Breast epithelium (tissue), 4 donors: ENCODE measurements around the gene NSFL1C. TPM values are rescaled to one million over a fixed set of nuclear protein-coding genes. Genes with fewer than 3 reads are reported as not detected.

Source experiments
- DNase-seq, 2 donors: peaks; one replicate each; pipeline ENCODE4 v3.0.0-alpha.2; 2019; ENCODE audit warnings: low spot score in 2 of 2
- H3K27ac ChIP-seq, 2 donors: fragments of 200-600 bp; sonication (generic) in 1 of 2; one replicate each; pipeline ENCODE4 v1.5.1; 2016 to 2019; ENCODE audit warnings: mild to moderate bottlenecking in 1 of 2
- H3K27me3 ChIP-seq, 2 donors: fragments of 200-600 bp; sonication (generic) in 1 of 2; one replicate each; pipeline versions ENCODE4 v1.5.1 to v1.6.0; 2017 to 2019; ENCODE audit warnings: control low read depth in 1 of 2, mild to moderate bottlenecking in 1 of 2
- H3K36me3 ChIP-seq: fragments of 200-600 bp; one replicate; pipeline ENCODE4 v1.5.1; 2019
- H3K4me1 ChIP-seq, 2 donors: fragments of 200-600 bp; sonication (generic); one replicate each; pipeline ENCODE4 v1.5.1; 2016 to 2019; ENCODE audit warnings: control low read depth in 1 of 2
- H3K4me3 ChIP-seq, 3 donors: fragments of 200-600 bp; sonication (generic); 1 replicate in 2 of 3; 2 replicates in 1 of 3; pipeline ENCODE4 v1.5.1; 2016 to 2019; ENCODE audit warnings: mild to moderate bottlenecking in 3 of 3, moderate library complexity in 2 of 3
- H3K9me3 ChIP-seq, 2 donors: fragments of 200-600 bp; sonication (generic) in 1 of 2; one replicate each; pipeline ENCODE4 v1.5.1; 2016 to 2019; ENCODE audit warnings: control low read depth in 1 of 2
- POLR2A ChIP-seq: fragments of 450-650 bp; IDR thresholded peaks from one replicate; pipeline ENCODE4 v1.6.1; 2016; ENCODE audit warnings: antibody characterized with exemption, mild to moderate bottlenecking, moderate library complexity
- POLR2AphosphoS5 ChIP-seq, 3 donors: sonication (generic); formaldehyde crosslinking; IDR thresholded peaks; one replicate each; pipeline ENCODE4 v1.6.1; 2017; ENCODE audit warnings: antibody characterized with exemption in 3 of 3
- intact Hi-C: fragments of 100-400 bp; cut with DNase I; formaldehyde crosslinking; loops from one replicate; pipeline ENCODE4 v1.15.1; 2023; ENCODE audit warnings: low total_unique reads
- total RNA-seq, 3 donors: library from RNA; depleted of rRNA; stranded (reverse); fragments of >200 nt; gene quantifications; one replicate each; pipeline ENCODE4 v1.1.0, GENCODE V29; 2016
- TF ChIP-seq, protein P1 (sequence below), 3 donors: fragments of 450-650 bp; IDR thresholded peaks; one replicate each; pipeline ENCODE4 v1.5.1; 2016 to 2017; ENCODE audit warnings: antibody characterized with exemption in 3 of 3, mild to moderate bottlenecking in 3 of 3, moderate library complexity in 3 of 3

Gene NSFL1C
- total RNA-seq, 3 donors from 2014 or later: 36.7 to 67.5 (median 49.5) TPM

DNA sequence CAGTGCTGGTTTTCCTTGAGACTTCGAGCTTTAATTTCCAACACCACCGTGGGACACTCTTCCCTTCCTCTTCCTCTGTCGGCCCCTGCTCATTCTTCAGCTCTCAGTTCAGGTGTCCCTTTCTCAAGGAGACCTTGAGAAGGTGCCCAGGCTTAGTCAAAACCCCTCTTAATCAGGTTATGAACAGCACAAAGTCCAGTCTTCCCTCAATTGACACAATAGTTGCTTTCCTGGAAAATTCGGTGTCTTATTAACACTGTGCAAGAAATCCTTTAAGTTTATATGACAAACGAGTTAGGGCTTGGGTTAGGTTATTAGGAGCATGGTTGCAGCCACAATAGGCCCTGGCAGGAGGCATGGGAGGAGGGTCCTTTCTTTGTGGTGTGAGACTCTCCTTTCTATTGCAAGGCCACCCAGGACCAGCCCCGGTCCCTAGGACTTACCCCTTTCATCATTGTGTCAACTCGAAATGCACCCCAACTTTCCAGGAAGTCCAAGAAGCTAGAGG, 1.5 kb upstream of the NSFL1C start:
- intact Hi-C loops: no loop called here
- peak overlapping the region in 1 of 2 donors; percentile 85 for H3K27ac ChIP-seq
- H3K27me3 ChIP-seq: no peaks in the 10 kb centered on the region
- TF ChIP-seq, protein P1, sequence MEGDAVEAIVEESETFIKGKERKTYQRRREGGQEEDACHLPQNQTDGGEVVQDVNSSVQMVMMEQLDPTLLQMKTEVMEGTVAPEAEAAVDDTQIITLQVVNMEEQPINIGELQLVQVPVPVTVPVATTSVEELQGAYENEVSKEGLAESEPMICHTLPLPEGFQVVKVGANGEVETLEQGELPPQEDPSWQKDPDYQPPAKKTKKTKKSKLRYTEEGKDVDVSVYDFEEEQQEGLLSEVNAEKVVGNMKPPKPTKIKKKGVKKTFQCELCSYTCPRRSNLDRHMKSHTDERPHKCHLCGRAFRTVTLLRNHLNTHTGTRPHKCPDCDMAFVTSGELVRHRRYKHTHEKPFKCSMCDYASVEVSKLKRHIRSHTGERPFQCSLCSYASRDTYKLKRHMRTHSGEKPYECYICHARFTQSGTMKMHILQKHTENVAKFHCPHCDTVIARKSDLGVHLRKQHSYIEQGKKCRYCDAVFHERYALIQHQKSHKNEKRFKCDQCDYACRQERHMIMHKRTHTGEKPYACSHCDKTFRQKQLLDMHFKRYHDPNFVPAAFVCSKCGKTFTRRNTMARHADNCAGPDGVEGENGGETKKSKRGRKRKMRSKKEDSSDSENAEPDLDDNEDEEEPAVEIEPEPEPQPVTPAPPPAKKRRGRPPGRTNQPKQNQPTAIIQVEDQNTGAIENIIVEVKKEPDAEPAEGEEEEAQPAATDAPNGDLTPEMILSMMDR (IDR thresholded peaks at IDR 0.05): no peak
- no peak for TF ChIP-seq POLR2A
- no peak for TF ChIP-seq POLR2AphosphoS5 (IDR thresholded peaks at IDR 0.05)
- H3K36me3 ChIP-seq: no peaks in the 10 kb centered on the region
- no peak overlapping the region for H3K4me3 ChIP-seq
- peaks cover 9 to 11% of the 10 kb centered on the region in 2 donors for H3K4me1 ChIP-seq
- H3K9me3 ChIP-seq: no peaks in the 10 kb centered on the region
- no peak for DNase-seq

DNA sequence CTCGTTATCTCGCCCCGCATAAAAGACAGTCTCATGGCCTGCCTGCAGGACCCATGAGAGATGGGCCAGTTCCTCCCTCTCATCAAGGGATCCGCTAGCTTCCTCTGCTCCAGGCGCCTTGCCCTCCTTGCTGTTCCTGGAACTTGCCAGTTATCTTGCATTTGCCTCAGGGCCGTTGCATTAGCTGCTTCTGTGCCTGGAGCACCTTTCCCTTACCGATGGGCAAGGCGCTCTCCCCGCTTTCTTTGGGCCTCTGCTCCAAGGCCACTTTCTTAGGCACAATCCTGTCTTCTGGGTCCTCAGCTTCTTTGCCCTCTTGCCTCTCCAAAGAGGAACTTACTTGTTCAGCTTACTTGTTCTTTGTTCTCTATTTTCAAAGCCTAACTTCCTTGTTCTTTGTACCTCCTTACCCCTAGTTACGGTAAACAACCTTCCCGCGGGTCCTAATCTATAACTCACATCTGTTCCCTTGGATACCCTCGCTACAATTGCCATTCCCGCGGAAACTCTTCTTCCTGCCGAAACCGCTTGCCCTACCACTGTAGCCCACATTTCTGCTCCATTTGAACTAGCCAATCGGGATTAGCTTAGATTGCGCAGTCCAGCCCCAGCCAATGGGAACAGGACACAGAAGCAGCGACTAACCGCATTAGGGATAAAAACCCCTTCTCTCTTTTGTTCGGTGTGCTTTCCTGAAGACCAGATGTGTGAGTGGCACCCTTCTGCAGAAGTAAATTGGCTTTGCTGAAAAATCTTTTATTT, 887 bp upstream of the NSFL1C start:
- Histone ChIP-seq H3K9me3 (no peaks in the 10 kb centered on the region), H3K27me3 (no peaks in the 10 kb centered on the region), H3K27ac (peak overlapping the region; percentile 85), H3K4me3 (peak overlapping the region; percentile 91 to 98 (median 97)), H3K36me3 (no peaks in the 10 kb centered on the region), H3K4me1 (peaks cover 9 to 11% of the 10 kb centered on the region in 2 donors)
- peak in 1 of 2 donors; percentile 40 for DNase-seq
- intact Hi-C loops: no loop called here
- TF ChIP-seq POLR2AphosphoS5 (IDR thresholded peaks at IDR 0.05): peak in 1 of 3 donors; percentile 29
- TF ChIP-seq POLR2A: no peak
- TF ChIP-seq, protein P1 (IDR thresholded peaks at IDR 0.05): no peak

DNA sequence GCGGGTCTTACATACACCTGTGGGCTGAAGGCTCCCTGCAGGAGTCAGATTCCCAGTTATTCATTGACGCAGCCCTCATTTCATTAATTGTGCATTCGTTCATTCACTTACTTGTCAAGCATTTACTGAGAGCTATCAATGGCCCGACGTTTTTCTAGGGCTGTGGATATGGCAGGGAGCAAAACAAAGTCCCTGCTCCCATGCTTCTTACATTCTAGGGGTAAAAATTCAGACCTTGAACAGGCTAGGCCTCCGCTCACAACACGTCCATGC, 369 bp upstream of the NSFL1C start:
- Histone ChIP-seq H3K4me3 (peak overlapping the region; percentile 91 to 98 (median 97)), H3K27ac (peak overlapping the region; percentile 85), H3K27me3 (no peaks in the 10 kb centered on the region), H3K36me3 (no peaks in the 10 kb centered on the region), H3K9me3 (no peaks in the 10 kb centered on the region), H3K4me1 (peaks cover 9 to 11% of the 10 kb centered on the region in 2 donors)
- intact Hi-C loops: no loop called here
- DNase-seq: no peak
- TF ChIP-seq, protein P1 (IDR thresholded peaks at IDR 0.05): no peak
- TF ChIP-seq POLR2A (no peak), POLR2AphosphoS5 (IDR thresholded peaks at IDR 0.05) (no peak)

DNA sequence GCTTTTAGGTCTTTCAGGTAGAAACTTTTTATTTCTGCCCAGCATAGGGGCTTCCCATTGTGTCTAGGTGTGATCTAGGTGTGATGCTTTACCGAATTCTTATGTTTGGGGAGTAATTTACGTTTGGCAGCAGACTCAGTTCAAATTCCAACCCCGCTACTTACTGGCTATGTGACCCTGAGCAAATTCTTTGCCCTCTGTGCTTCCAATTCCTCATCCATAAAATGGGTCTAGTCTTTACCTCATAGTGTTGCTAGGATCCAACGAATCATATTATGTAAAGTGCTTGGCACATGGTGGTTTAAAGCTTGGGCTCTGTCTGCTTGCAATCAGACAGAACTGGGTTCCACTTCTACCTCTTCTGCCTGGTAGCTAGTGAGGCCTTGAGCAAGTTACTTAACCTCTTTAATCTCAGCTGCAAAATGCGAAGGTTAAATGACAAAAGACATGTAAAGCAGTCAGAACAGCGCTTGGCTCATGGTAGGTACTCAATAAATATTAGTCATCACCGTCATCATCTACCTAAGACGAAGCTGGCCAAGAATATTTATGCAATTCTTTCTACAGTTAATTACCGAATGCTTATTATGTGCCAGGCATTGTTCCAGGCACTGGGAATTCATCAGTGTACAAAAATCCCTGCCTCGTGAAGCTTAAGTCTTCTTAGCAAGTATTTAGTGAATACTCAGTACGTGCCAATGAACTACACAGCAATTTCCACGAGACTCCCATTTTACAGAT, 1.0 kb downstream of the NSFL1C start:
- peak overlapping the region; percentile 85 for H3K27ac ChIP-seq
- peak overlapping the region; percentile 91 to 98 (median 97) for H3K4me3 ChIP-seq
- peaks cover 9 to 11% of the 10 kb centered on the region in 2 donors for H3K4me1 ChIP-seq
- intact Hi-C loops: no loop called here
- H3K27me3 ChIP-seq: no peaks in the 10 kb centered on the region
- H3K36me3 ChIP-seq: no peaks in the 10 kb centered on the region
- no peaks in the 10 kb centered on the region for H3K9me3 ChIP-seq
- TF ChIP-seq POLR2AphosphoS5 (IDR thresholded peaks at IDR 0.05): no peak
- no peak for TF ChIP-seq POLR2A
- TF ChIP-seq, protein P1 (IDR thresholded peaks at IDR 0.05): no peak
- DNase-seq: no peak
